GM04504 (cell line): Measurements from ENCODE around the gene STPG4.

Experiments used
- DNase-seq: peaks from one replicate; pipeline ENCODE4 v3.0.0-alpha.2; 2012; ENCODE audit warnings: low read depth

The STPG4 gene

DNA sequence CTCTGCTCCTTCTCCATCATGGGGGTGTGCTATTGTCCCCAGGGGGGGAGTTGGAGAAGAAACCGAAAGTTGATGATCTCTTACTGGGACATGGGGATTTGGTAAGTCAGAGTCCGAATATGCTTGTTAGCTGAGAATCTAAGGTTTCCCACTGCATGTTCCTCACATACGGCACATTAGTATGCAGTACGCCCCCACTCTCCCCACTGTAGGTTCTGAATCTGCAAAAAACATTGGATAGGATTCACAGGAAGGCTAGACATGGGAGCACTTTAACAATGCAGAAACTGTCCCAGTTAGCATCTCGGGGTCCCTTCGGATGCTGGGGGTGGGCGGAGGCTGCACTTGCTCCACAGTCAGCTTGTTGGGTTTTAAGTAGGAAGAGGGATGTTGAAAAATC lies 102.3 kb downstream of the STPG4 start:
- no peak for DNase-seq

DNA sequence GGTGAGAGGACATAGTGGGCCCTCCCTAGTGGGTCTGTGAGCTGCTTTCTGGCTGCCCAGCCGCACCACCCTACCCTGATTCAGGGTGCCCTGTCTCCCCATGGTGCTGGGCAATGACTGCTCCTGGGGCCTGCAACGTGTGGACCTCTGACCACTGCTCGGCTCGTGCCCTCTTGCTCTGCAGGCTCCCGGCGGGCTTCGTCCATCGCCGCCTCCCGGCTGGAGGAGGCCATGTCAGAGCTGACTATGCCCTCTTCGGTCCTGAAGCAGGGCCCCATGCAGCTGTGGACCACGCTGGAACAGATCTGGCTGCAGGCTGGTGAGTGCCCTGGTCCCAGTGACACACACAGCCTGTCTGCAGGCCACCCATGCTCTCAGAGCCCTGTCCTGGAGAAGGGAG lies 103.5 kb downstream of the STPG4 start:
- no peak for DNase-seq

DNA sequence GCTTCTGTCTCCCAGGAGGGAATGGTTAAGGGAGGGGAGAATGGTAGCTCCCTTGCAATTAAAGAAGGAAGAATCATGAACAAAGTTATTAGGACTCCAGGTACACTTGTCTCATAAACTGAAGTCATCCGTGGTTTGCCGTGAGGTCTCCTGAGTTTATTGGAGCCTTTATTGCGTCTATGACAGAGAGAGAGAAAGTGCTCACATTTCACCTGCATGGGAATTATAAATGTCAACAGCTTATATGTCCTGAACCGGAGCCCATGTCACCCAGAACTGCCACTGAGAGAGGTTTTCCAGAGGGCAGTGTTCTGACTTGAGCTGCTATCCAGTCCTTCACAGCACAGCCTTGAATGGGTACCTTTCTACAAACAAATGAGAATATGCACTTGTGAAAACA lies 104.3 kb downstream of the STPG4 start:
- no peak for DNase-seq

DNA sequence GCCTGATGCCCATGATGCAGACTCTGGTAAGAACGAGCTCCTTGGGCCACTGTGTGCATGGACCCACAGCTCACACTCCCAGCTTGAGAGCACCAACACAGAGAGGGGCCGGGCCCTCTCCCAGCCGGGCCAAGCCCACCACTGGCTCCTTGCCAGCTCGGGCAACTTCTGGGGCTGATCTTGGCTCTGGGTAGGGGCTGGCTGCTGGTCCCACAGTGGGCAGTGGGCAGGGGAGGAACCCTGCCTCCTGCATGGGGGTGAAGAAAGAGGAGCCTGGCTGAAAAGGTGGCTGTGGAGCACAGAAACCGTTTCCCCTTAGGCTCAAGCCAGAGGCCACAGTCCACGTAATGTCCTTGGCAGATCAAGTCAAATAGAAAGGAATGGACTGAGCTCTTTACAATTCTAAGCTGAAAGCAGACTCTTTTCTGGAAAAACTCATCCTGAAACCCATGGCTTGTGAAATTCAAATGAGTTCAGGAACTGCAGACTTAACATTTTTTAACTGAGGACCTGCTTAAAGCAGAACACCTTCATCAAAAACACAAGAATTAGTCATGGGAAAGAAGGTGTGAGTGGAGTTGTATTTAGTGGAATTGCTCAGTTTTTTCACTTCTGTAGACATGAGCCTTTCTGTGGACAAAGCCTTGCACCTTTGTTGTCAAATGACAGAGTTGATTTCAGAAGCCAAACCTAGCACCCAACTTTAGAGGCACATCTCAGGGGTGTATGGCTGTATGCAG lies 104.9 kb downstream of the STPG4 start:
- DNase-seq, result no peak

DNA sequence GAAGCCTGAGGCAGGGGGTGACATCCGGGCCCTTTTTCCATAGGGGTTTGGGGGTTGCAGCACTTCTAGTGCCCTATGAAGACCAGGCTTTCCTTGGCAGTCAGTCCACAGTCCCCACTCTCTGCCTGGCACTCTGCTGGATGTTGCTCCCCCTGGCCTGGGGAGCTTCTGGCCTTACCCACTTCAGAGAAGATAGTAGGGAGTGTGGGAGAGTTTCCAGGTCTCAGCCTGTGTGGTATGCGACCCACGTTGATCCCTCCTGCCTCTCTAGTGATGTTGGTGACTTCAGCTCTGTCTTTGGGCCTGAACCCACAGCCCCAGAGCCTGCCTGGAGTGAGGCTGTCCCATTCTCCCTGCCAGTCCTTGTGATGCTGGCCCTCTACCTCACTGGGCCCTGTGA lies 105.6 kb downstream of the STPG4 start:
- no peak for DNase-seq

DNA sequence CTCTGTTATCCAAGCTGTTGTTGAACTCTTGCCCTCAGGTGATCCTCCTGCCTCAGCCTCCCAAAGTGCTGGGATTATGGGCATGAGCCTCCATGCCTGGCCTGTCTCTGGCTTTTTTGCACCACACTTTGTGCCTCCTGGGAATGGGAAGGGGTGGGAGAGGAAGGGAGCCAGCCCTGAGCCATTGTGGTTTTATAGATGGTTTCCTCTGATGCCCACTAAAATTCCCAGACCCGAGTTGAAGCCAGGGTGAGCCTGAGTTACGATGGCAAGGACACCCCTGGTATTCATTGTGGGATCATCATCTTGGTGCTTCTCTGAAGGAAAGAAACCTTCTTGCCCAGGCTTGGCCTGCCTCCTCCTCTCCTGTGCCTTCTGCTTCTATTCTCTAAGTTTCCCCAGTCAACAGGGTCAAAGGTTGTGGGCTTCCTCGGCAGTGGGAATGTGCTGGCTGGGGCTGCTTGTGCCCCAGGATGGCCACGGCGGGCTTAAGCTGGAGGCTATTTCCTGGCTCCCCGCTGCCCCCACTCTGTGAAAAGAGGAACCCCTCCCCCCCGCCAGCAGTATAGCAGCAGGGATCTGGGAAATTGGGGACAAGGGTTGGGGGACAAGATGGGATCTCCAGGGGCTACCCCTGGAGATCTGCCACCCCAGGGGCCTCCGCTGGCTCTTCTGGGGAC lies 106.2 kb downstream of the STPG4 start:
- no peak for DNase-seq

DNA sequence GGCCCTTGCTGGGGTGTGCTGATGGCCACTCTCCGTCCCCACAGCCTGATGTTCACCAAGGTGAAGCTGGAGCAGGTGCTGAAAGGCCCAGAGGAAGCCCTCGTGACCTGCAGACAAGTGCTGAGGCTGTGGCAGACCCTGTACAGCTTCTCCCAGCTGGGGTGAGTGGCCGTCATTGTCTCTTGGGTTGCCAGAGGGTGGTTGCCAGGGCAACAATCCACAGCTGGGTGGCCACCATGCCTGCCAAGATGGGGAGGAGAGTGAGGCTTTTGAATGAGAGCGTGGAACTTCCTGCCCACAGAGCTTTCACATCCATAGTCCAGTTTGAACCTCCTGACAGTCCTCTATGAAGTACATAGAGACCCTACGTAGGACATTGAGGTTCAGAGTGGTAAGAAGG lies 108.8 kb downstream of the STPG4 start:
- no peak for DNase-seq

DNA sequence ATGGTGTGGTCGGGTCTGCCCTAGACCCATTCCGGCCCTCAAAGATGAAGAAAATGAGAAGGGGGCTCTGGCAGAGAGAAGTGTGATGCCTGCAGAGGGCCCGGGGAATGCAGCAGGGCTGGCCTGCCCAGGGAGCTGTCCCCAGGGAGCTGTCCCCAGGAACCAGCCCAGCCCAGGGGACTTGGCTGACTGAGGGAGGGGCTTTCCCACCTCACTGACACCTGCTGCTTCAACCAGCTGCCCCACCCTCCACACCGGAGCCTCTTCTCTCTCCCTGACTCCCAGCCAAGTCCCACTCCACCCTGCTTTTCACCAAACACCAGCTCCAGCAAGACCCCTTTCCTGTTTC lies 111.2 kb downstream of the STPG4 start:
- no peak for DNase-seq

DNA sequence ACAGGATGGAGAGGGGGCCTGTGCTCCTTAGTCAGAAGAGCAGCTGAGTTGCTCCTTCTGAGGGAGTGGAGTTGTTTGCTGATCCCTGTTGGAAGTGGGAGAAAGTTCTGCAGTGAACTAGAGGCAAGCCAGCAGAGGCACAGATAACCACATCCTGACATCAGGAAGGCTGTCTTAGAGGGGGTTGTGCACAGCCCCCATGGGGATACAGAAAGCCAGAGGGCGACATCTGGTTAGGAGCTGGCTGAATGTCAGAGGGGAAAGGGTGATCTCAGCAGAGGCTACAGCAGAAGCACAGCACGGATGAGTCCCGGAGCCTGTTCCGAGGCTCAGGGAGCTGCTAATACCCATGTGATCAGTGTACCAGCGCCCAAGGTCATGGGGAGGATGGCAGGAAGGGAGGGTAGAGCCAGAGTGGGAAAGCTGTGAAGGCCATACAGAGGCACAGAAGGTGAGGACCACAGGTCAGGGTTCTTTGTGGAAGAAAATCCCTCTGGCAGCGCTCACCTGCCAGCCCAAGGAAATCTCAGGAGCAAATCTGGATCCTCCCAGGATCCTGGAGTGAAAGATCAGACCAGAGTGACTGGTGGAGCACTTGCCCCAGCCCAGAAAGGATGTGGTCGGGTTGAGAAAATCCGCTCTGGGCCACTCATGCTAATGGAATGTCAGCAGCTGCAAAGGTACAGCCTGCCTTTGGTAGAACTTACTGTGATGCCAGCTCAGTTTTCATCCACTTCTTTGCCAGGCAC lies 111.8 kb downstream of the STPG4 start:
- peak; percentile 89 for DNase-seq

DNA sequence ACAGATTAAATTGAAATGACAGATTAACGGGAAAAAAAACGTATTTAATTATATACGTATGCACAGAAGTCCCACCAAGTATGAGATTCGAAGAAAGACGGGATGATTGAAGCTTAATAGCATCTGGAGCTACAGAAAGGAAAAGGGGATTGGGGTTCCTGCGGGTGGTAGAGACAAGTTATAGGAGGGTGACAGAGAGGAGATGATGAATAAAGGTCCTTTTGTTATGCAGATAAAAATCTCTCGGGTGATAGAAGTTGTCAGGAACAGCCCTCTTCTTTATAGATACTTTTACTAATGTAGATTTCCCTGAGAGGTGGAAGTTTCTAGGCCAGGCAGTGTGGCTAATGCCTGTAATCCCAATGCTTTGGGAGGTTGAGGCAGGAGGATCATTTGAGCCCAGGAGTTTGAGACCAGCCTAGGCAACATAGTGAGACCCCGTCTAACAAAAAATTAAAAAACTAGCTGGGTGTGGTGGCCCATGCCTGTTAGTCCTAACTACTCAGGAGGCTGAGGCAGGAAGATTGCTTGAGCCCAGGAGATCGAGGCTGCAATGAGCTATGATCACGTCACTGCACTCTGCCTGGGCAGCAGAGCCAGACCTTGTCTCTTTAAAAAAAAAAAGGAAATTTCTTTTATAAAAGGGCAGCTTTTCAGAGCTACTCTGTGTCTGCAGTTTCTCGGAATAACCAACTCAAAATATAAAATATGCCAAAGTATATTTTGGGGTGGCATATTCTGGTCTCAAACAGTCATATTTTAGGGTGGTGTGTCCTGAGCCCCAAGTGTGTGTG lies 113.0 kb downstream of the STPG4 start:
- no peak for DNase-seq

DNA sequence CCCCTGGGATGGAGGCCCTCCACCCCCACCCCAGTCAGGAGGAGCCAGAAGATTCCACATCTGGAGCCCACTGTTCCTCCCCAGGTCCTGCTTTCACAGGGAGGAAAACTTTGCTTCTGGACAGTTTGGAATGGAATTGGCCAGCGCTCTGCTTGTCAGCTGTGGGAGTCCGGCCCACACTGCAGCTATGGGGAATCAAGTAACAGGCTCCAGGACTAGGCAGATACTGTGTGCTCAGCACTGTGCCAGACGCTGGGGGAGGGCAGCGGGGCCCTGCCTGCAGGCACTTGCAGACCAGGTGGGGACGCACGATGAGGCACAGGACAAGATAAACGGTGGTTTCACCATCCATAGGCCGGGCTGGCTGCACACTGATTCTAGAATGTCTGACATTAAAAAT lies 114.0 kb downstream of the STPG4 start:
- DNase-seq, result no peak

DNA sequence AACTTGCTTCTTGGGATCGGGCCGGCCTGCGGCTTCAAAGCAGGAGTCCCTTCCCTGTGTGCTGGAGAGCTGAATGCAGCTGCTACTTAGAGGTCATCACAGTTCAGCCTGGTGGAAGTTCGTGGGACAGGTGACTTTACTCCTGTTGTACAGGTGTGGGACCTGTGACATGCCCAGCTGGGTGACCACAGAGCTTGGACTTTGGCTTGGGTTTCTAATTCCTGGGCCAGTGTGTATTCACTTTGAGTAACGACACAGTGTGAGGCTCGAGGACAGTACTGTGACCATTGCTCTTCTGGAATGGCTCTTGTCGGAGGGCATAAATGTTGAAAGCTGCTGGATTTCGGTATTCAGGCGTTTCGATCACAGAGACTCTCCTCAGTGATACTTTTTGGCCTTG lies 114.5 kb downstream of the STPG4 start:
- no peak for DNase-seq

DNA sequence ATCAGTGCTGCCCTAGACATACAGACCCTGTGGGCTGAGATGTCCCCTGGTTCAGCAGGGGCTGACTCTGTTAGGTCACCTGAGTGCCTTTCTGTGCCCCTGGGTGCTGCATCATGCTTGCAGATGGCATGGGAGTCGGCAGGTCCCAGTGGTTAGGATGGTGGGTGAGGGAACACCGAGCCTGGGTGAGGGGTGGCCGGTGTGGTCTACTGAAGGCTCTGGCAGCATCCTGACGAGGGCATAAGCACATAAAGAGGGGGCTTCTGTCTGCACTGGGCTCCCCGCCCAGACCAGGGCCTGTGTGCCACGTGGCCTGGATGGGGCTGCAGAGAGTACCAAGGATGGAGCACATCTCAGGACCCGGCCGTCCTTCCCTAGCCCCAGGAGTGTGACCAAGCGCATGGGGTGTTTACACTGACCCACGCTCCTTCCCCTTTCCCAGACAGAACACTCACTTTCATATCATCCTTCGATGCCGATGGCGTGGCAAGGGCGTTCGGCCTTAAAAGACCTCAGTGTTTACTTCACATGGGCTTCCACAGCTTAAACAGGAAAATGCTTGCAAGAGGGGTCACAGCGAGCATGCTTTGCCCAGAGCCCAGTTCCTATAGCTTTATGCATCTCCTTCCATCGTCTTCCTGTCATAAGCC lies 115.1 kb downstream of the STPG4 start:
- DNase-seq, result no peak

DNA sequence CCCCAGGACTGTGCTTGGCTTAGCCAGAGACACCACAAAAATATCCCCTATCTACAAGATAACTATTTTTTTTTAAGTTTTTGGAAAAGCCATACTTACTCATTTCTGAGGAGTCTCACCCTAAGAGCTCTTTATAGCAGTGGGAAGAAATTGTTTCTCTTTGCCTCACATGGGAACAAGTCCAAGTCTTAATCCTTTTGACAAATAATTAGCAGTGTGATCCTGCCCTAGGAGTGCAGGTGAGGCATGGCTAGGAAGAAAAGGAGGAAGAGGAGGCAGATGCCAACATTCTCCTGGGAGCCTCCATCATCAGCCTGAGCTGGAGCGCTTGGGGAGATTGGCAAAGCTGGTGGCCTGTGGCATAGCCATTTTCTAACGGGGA lies 115.6 kb downstream of the STPG4 start:
- DNase-seq, result no peak

DNA sequence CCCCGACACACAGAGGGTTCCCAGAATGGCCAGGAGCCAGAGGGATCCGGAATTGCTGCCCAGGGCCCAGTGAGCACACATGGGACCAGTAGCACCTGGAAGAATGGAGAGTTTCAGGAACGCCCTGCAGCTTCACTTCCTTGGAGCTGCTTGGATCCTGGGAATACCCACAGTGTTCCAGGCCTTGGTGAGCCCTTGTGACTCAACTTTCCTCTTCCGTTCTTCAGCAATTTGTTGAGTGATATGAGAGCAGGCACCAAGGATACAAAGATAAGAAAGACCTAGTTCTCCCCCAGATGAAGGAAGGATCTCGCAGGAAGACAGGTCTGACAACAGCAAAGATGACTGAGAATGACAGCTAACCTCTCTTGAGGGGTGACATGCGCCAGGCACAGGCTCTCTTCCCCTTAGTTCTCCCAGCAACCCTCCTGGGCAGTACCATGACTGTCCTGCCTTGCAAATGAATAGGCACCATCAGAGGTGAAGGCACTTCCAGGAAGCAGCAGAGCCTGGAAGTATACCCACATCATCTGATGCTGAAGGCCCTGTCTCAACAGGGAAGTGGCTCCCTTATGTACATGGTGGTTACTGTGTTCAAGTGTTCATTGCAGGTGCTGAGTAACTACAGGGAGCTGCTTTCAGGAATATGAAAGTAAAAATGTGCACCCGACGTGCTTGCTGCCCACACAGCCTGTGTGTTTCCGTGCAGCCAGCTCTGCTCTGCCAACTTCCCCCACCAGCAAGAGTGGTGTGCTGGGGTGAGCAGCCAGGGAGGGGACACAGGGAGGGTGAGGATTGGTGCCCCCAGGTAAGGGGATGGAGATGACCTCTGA lies 116.2 kb downstream of the STPG4 start:
- no peak for DNase-seq

DNA sequence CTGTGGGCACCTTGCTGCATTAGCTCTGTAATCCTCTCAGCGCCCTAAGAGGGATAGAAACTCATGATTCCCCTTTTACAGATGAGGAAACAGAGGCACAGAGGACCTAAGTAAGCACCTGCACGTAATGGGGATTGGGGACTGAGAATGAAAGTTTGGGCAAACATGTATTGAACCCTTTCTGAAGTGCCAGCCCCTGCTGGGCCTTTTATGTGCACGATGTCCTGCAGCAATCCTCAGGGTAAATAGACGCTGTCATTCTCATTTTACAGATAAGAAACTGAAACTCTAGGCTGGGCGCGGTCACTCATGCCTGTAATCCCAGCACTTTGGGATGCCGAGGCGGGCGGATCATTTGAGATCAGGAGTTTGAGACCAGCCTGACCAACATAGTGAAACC lies 117.4 kb downstream of the STPG4 start:
- DNase-seq, result no peak
